Right ventricle myocardium superior (tissue), 1 donor: ENCODE results near the gene NFATC1. TPM values are rescaled to one million over a fixed set of nuclear protein-coding genes. Genes with fewer than 3 reads are reported as not detected.
A peak's percentile ranks its signal among the peaks of the same experiment; 100 is the strongest.
"Not testable (repeated sequence)": the region's sequence is repeated elsewhere in the genome, so short reads cannot be mapped to it uniquely, and the experiment has no call there.

Source experiments
- ATAC-seq: fragments of 200-7000 bp; cut with Tn5 transposase; one replicate; pipeline ENCODE4 v1.9.1; 2020; ENCODE audit warnings: mild to moderate bottlenecking; ENCODE audit not compliant: poor library complexity
- DNase-seq: peaks from one replicate; pipeline ENCODE4 v3.0.0-alpha.2; 2020
- intact Hi-C: fragments of 100-400 bp; cut with DNase I; formaldehyde crosslinking; loops from one replicate; pipeline ENCODE4 v1.11.2; 2022
- total RNA-seq: library from RNA; stranded (reverse); fragmentation: NEBNext Ultra II Directional; extraction: Animal tissue kit (Norgen Biotek cat#: 25700); gene quantifications from one replicate; pipeline ENCODE4 v1.2.1, GENCODE V29; 2021
- donor health status: DM: no; HTN: yes; CAD: no; lungs with severe emphysema.

NFATC1 gene
- total RNA-seq, 1 donor from 2014 or later = 19.8 TPM

DNA sequence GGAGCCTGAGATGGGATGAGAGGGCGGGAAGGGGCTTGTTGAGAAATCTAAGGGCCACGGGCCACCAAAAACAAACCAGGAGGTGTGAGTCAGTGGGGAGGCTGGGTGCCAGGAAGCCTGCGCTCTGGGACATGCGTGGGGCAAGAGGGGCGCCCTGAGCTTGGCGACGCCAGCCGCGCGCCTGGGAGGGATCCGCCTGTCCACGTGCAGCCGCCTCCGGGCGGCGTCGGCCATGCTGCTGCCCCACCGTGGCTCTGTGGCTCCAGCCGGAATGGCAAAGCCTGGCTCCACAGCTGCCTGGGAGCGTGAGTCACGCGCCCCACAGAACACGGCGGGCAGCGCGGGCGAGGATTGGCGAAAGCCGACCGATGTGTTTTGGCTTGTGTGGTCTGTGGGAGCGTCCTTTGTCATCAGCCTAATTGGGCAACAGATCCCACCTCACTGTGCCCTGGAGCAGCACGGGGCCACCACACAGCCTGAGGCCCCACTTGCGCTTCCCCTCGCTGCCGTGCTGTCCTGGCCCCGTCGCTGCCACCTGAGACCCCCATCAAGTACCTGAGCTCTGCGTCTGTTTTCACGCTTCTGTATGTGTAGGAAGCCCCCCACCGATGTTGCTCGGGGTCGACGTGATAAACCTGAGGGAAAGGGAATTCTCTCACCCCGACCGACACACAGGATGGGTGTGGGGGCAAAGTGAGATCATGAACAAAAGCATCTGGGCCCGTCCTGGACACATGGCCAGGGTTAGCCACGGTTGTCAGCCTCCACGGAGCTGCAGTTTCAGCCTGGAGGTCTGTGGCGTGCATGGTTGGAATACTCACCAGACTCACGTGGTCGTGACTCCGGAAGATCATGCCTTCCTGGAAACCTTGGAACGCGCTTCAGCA is 80.5 kb downstream of the NFATC1 start:
- DNase-seq (peak; percentile 24), ATAC-seq (no peak)

GRCh38 chr18:79476918-79477571 is 81.3 kb downstream of the NFATC1 start:
- ATAC-seq (no peak), DNase-seq (no peak)
- intact Hi-C loops = no loop called here

More for the DNA sequence above, 80.5 kb downstream of the NFATC1 start:
- intact Hi-C loops = no loop called here

GRCh38 chr18:79477711-79478483 is 82.2 kb downstream of the NFATC1 start:
- peak; percentile 3 for DNase-seq
- intact Hi-C loops = no loop called here
- ATAC-seq = no peak

DNA sequence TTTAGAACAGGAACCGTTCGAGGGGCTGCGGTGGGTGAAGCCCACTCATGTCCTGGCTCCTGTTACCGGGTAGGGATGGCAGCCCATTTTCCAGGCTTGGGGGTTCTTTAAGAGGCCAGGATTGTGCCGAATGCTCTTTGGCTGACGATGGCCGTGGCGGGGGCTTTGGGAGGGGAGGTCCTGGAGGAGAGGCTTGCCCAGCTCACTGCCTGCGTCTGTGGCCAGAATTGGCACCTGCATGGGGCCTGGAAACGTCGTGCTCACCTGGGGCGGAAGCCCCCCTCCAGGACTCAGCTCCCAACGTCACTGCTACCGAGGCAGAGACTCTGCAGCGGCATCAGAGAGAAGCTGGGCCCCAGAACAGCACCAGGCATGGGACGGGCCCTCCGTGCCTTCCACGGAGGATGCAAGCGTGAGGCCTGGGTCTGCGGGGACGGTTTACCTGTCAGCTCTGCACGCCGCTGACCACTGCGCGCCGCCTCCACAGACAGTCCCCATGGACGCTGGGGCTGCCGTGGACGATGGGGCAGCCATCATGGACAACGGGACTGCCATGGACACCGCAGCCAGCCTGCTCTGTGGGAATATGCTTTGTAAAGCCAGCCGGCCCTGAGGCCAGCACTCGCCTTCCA is 82.9 kb downstream of the NFATC1 start:
- intact Hi-C loops = no loop called here
- DNase-seq (peak; percentile 32), ATAC-seq (no peak)

DNA sequence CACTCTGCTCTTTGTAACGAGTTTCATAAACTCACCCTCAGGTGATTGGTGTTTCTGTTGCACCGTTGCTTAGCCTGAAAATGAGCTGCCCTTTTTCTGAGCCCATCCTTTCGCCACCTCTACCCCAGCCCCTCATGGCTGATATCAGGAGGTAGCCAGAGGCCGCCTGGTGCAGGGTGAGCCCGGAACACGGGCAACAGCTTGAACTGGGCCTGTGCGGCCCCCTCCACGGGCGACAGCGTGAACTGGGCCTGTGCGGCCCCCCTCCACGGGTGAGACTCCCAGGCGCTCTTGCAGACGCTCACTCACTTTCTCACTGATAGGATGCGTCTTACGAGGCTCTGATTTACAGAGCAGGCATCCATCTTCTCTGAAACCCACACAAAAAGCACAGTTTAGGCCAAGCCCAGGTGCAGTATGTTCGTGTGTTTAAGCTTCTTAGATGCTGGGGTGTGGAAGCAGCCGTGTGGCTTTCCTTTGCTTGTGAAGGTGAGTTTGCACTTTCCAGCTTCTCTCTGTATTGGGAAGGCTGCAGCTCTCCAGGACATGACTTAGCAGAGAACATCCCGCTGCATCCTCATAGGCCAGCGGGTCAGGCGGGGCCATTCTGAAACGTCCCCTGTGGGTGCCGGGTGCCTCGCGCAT is 83.5 kb downstream of the NFATC1 start:
- no peak for ATAC-seq
- intact Hi-C loops = no loop called here

GRCh38 chr18:79479761-79480161 is 84.0 kb downstream of the NFATC1 start:
- intact Hi-C loops = no loop called here
- DNase-seq (peak; percentile 36), ATAC-seq (no peak)

More for the DNA sequence above, 83.5 kb downstream of the NFATC1 start:
- DNase-seq = peak; percentile 25

GRCh38 chr18:79480171-79481045 is 84.7 kb downstream of the NFATC1 start:
- intact Hi-C loops = no loop called here
- ATAC-seq = no peak
- DNase-seq = peak; percentile 24

GRCh38 chr18:79481046-79481790 is 85.5 kb downstream of the NFATC1 start:
- intact Hi-C loops = no loop called here
- DNase-seq (peak; percentile 14), ATAC-seq (no peak)

DNA sequence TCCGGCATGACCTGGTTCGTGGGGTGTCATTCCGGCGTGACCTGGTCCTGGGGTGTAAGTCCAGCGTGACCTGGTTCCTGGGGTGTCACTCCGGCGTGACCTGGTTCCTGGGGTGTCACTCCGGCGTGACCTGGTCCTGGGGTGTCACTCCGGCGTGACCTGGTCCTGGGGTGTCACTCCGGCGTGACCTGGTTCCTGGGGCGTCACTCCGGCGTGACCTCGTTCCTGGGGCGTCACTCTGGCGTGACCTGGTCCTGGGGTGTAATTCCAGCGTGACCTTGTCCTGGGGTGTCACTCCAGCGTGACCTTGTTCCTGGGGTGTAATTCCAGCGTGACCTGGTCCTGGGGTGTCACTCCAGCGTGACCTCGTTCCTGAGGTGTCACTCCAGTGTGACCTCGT is 87.7 kb downstream of the NFATC1 start:
- DNase-seq = peak; percentile 16
- ATAC-seq, intact Hi-C loops: not testable (repeated sequence)

DNA sequence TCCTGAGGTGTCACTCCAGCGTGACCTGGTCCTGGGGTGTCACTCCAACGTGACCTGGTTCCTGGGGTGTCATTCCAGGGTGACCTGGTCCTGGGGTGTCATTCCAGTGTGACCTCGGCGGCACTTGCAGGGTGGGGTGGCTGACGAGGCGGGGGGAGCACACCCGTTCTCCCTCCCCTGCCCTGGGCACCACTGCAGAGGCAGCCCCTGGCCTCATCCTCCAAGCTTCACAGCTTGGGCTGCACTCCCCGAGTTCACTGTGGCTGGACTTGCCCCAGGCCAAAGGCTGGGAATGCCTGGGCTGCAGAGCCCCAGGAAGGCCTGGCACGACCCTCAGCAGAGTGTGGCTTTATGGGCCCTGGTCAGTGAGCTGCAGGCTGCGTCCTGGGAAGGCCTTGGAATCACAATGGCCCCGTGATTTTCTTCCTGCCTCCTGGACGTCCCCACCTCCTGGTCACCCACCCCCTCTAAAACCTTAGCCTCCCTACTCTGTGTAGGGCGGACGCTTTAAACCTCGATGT is 88.3 kb downstream of the NFATC1 start:
- intact Hi-C loops = no loop called here
- peak; percentile 25 for DNase-seq
- ATAC-seq = no peak

- DNase-seq = peak; percentile 49
- intact Hi-C loops = no loop called here
- ATAC-seq = peak; percentile 62
These were observed 89.2 kb downstream of the NFATC1 start for GRCh38 chr18:79484661-79485621.

DNA sequence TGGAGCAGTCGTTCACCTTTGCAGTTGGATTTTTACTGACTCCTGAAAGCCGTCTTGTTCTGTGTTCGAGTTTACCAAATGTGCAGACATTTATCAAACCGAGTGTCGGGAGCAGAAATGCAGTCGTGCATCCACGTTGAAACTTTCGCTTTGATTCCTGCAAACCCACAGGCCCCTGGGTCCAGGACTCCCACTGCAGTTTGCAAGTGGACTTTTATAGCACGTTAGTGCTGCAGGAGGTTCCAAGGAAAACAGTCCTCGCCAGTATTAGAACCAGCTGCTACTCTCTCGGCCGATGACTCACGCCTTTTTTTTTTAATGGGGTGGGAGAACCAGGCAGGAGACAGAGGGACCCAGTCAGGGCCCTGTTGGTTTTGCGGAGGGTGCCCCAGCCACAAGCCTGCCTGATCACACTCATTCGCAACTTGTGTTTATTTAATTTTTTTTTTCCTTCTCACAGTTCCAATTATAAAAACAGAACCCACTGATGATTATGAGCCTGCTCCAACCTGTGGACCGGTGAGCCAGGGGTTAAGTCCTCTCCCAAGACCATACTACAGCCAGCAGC is 90.1 kb downstream of the NFATC1 start:
- DNase-seq (peak; percentile 29), ATAC-seq (peak; percentile 76)
- intact Hi-C loops = no loop called here

DNA sequence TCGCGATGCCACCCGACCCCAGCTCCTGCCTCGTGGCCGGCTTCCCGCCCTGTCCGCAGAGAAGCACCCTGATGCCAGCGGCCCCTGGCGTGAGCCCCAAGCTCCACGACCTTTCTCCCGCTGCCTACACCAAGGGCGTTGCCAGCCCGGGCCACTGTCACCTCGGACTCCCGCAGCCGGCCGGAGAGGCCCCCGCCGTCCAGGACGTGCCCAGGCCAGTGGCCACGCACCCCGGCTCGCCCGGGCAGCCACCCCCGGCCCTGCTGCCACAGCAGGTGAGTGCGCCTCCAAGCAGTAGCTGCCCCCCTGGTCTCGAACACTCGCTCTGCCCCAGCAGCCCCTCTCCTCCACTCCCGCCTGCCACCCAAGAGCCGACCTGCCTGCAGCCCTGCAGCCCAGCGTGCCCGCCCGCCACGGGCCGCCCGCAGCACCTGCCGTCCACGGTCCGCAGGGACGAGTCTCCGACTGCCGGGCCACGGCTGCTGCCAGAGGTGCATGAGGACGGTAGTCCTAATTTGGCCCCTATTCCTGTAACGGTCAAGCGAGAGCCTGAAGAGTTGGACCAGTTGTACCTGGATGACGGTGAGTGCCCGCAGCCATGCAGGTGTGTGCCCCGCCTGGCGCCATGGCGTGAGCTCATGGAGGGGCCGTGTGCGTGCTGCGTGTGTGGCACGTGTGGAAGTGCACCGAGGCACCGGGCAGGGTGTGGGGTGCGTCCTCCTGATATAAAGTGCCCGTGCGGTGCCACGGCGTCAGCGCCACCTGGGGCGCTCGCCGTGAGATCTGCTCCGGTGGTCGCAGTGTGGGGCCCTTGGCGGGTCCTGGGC is 90.8 kb downstream of the NFATC1 start:
- DNase-seq (peak; percentile 39), ATAC-seq (no peak)
- intact Hi-C loops = no loop called here

DNA sequence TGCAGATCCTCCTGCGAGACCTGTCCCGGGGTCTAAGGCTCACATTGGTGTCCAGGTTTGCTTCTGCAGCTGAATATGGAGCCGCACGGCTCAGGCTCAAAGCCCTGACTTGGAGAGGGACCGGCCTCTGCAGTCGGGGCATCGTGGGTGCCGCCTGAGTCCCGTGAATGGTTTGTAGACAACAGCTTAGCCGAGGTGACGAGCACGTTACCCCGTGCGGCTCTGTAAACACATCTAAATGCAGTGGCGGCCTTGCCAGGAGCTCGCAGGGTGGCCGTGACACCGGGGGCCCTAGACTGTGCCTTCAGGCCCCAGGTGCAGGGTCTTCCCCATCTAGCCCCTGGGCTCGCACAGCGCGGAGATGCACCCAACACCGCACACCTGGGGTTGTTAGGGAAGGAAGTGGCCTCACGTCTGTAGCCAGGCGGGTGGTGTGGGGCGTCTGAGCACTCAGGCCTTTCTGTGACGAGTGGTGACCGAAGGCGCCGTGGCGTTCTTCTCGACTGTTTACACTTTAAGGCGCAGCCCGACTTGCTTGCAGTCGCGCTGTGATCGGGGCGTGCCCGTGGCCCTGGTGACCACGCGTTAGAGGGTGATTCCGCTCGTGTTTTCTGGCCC is 91.6 kb downstream of the NFATC1 start:
- DNase-seq (peak; percentile 43), ATAC-seq (no peak)
- intact Hi-C loops = no loop called here
